Prostate gland (tissue), 2 donors: ENCODE data around the gene ARHGEF16. TPM values are rescaled to one million over a fixed set of nuclear protein-coding genes. Genes with fewer than 3 reads are reported as not detected.
A peak's percentile ranks its signal among the peaks of the same experiment; 100 is the strongest.

Experiments used
- DNase-seq: peaks from one replicate; pipeline ENCODE4 v3.0.0-alpha.2; 2019; ENCODE audit warnings: low spot score
- H3K27ac ChIP-seq, 2 donors: fragments of 200-600 bp; sonication (generic); 2 replicates each; pipeline ENCODE4 v1.5.1; 2017 to 2019
- H3K27me3 ChIP-seq: fragments of 200-600 bp; sonication (generic); replicated peaks from 2 replicates; pipeline ENCODE4 v1.5.1; 2019; ENCODE audit not compliant: insufficient read depth
- H3K36me3 ChIP-seq, 2 donors: fragments of 200-600 bp; sonication (generic); 1 replicate in 1 of 2; 2 replicates in 1 of 2; pipeline versions ENCODE4 v1.5.1 to v1.8.1; 2017 to 2019
- H3K4me1 ChIP-seq: fragments of 200-600 bp; sonication (generic); replicated peaks from 2 replicates; pipeline ENCODE4 v1.5.1; 2019
- H3K4me3 ChIP-seq, 2 donors: fragments of 200-600 bp; sonication (generic); 2 replicates each; pipeline ENCODE4 v1.5.1; 2017 to 2019
- H3K9me3 ChIP-seq: fragments of 200-600 bp; sonication (generic); 2 replicates; pipeline ENCODE4 v1.5.1; 2017
- POLR2A ChIP-seq: fragments of 450-650 bp; IDR thresholded peaks from one replicate; pipeline ENCODE4 v1.6.1; 2016; ENCODE audit warnings: antibody characterized with exemption, mild to moderate bottlenecking
- POLR2AphosphoS5 ChIP-seq: sonication (generic); formaldehyde crosslinking; IDR thresholded peaks from one replicate; pipeline ENCODE4 v1.6.1; 2017; ENCODE audit warnings: antibody characterized with exemption
- WGBS: methylation state at CpG from one replicate; pipeline ENCODE4 v1.1.5; 2018; 5-methylcytosine and 5-hydroxymethylcytosine counted together
- intact Hi-C: fragments of 100-400 bp; cut with DNase I; formaldehyde crosslinking; loops from one replicate; pipeline ENCODE4 v1.14.2; 2022
- total RNA-seq, 2 donors: library from RNA; depleted of rRNA; stranded (reverse); fragments of >200 nt; gene quantifications; one replicate each; pipeline ENCODE4 v1.1.0, GENCODE V29; 2016
- TF ChIP-seq, protein P1 (sequence below), 4 experiments: fragments of 200-600 bp in 2 of 4; fragments of 450-650 bp in 2 of 4; sonication (generic) in 2 of 4; IDR thresholded peaks; 1 replicate in 3 of 4; 2 replicates in 1 of 4; pipeline ENCODE4 v1.5.1; 2016 to 2019; ENCODE audit warnings: antibody characterized with exemption in 4 of 4, mild to moderate bottlenecking in 2 of 4, moderate library complexity in 2 of 4

Gene ARHGEF16
- total RNA-seq, 2 donors from 2014 or later: 25.2 to 25.4 TPM

DNA sequence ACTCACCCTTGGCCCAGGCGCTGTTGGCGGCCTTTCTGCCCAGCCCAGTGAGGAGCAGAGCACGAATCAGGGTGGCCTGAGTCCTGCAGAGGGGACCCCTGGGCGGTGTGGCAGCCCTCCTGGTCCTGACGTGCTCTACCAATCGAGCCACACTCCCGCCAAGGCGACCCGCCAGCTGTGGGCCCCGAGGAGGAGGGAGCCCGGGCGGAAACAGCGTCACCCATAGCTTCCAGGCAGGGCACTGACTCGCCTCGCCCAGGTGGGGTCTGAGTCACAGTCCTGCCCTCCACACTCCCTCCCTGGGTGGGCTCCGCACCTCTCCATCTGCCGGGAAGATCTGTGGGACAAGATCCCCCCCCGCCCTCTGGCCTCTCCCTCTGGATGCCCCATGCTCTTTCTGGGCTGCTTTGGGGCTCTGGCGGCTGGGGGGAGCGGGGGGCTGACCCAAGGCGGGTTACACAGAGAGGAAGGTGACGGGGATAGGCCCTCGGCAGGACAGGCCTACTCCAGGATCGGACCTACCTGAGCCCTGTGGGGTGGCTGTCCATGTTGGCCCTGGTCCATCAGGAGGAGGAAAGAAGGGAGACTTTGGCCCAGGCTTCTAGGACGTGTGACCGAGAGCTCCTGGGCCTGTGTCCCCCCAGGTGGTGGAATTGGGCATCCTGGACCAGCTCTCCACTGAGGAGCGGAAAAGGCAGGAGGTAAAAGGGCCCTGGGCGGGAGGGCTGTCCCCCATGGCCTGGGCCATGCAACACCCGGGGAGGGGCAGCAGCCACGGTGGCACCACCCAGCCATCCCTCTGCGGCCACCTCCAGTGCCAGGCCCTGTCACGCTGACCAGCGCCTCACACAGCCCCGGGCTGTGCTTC lies 14.0 kb downstream of the ARHGEF16 start:
- no peaks in the 10 kb centered on the region for H3K9me3 ChIP-seq
- DNase-seq: no peak
- WGBS: 79% methylated on average over 33 of the region's 34 CpGs
- H3K27ac ChIP-seq: no peak overlapping the region
- no peak for TF ChIP-seq POLR2A
- TF ChIP-seq, protein P1, sequence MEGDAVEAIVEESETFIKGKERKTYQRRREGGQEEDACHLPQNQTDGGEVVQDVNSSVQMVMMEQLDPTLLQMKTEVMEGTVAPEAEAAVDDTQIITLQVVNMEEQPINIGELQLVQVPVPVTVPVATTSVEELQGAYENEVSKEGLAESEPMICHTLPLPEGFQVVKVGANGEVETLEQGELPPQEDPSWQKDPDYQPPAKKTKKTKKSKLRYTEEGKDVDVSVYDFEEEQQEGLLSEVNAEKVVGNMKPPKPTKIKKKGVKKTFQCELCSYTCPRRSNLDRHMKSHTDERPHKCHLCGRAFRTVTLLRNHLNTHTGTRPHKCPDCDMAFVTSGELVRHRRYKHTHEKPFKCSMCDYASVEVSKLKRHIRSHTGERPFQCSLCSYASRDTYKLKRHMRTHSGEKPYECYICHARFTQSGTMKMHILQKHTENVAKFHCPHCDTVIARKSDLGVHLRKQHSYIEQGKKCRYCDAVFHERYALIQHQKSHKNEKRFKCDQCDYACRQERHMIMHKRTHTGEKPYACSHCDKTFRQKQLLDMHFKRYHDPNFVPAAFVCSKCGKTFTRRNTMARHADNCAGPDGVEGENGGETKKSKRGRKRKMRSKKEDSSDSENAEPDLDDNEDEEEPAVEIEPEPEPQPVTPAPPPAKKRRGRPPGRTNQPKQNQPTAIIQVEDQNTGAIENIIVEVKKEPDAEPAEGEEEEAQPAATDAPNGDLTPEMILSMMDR (IDR thresholded peaks at IDR 0.05): no peak
- TF ChIP-seq POLR2AphosphoS5: no peak
- no peaks in the 10 kb centered on the region for H3K27me3 ChIP-seq
- no peak overlapping the region for H3K4me3 ChIP-seq
- intact Hi-C loops: no loop called here
- H3K4me1 ChIP-seq: no peaks in the 10 kb centered on the region
- H3K36me3 ChIP-seq: no peaks in the 10 kb centered on the region

DNA sequence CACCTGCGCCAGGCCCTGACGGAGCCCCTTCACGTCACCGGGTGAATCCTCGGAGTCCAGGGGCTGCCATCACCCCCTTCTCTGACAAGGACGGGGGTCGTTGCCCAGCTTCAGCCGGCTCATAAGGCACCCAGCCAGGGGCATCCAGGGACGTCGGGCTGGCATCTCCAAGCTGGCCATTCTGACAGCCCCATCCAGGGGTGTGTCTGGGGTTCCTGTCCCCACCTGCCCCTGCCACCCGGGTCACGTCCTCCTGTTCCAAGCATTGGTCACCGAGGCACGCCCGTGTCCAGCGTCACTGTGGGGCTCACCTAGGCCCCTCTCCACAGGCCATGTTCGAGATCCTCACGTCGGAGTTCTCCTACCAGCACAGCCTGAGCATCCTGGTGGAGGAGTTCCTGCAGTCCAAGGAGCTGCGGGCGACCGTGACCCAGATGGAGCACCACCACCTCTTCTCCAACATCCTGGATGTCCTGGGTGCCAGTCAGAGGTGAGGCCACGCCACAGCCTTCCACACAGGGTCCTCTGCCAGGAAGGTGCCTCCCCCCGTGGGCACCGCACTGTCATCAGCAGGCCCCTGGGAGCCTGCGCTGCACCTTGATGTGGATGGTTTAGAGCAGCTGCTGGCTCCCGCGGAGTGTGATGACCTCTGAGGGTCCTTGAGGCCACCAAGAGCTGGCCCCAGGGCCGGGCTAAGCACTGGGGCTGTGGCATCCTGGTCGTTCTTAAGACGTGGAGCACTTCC lies 14.8 kb downstream of the ARHGEF16 start:
- H3K4me1 ChIP-seq: no peaks in the 10 kb centered on the region
- no peak for DNase-seq
- no peaks in the 10 kb centered on the region for H3K36me3 ChIP-seq
- intact Hi-C loops: no loop called here
- no peak overlapping the region for H3K4me3 ChIP-seq
- H3K9me3 ChIP-seq: no peaks in the 10 kb centered on the region
- no peak overlapping the region for H3K27ac ChIP-seq
- no peaks in the 10 kb centered on the region for H3K27me3 ChIP-seq
- TF ChIP-seq POLR2A: no peak
- TF ChIP-seq POLR2AphosphoS5: no peak
- TF ChIP-seq, protein P1 (IDR thresholded peaks at IDR 0.05): no peak
- 89% methylated on average over 21 of the region's 31 CpGs for WGBS

DNA sequence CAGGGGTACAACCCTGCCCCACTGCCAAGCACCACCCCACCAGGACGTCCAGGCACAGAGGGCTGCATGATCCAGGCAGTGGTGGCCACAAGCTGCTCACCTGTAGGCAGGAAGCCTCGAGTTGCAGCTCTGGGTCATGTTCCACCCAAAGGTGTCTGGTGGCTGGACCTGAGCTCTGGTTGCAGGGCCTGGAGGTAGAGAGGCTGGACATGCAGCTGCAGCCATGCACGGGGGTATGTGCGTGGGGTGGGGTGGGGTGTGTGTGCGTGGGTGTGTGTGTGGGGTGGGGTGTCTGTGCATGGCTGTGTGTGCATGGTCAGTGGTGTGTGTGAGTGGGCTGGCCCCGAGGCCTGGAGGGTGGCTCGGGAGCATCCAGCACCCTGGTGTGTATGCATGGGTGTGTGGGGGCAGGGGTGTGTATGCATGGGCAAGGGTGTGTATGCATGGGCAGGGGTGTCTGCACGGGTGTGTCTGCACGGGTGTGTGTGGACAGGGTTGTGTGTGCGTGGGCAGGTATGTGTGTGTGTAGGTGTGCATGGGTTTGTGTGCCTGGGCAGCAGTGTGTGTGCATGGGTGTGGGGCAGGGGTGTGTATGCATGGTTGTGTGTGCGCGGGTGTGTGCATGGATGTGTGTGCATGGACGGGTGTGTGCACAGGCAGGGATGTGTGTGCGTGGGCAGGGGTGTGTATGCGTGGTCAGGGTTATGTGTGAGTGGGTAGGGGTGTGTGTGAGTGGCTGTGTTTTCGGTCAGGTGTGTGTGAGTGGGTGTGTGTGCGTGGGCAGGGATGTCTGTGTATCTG lies 15.6 kb downstream of the ARHGEF16 start:
- WGBS: 90% methylated on average over 17 of the region's 17 CpGs
- intact Hi-C loops: no loop called here

DNA sequence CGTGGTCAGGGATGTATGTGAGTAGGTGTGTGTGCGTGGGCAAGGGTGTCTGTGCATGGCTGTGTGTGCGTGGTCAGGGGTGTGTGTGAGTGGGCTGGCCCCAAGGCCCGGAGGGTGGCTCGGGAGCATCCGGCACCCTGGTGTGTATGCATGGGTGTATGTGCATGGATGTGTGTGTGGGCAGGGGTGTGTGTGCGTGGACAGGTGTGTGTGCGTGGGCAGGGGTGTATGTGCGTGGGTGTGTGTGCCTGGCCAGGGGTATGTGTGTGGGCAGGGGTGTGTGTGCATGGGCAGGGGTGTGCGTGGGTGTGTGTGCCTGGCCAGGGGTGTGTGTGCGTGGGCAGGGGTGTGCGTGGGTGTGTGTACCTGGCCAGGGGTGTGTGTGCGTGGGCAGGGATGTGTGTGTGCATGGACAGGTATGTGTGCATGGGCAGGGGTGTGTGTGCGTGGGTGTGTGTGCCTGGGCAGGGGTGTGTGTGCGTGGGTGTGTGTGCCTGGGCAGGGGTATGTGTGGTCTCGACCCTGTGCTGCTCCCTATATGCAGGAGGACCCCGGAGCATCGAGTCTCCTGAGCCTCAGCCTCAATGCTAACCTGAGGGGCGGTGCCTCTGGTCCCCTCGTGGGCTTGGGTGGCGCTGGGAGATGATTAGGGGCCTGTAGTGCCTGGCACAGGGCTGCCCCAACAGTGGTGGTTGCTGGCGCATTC lies 16.3 kb downstream of the ARHGEF16 start:
- H3K4me3 ChIP-seq: no peak overlapping the region
- no peak for TF ChIP-seq POLR2AphosphoS5
- TF ChIP-seq, protein P1 (IDR thresholded peaks at IDR 0.05): no peak
- no peak for TF ChIP-seq POLR2A
- no peaks in the 10 kb centered on the region for H3K9me3 ChIP-seq
- H3K27ac ChIP-seq: peak overlapping the region in 1 of 2 donors; percentile 46
- DNase-seq: no peak
- WGBS: 83% methylated on average over 22 of the region's 22 CpGs
- intact Hi-C loops: no loop called here
- no peaks in the 10 kb centered on the region for H3K36me3 ChIP-seq
- H3K4me1 ChIP-seq: no peaks in the 10 kb centered on the region
- H3K27me3 ChIP-seq: no peaks in the 10 kb centered on the region

More for the DNA sequence above, 15.6 kb downstream of the ARHGEF16 start:
- Histone ChIP-seq H3K27me3 (no peaks in the 10 kb centered on the region), H3K9me3 (no peaks in the 10 kb centered on the region), H3K4me1 (no peaks in the 10 kb centered on the region), H3K4me3 (no peak overlapping the region), H3K36me3 (no peaks in the 10 kb centered on the region), H3K27ac (no peak overlapping the region)
- TF ChIP-seq, protein P1 (IDR thresholded peaks at IDR 0.05): no peak
- TF ChIP-seq POLR2A (no peak), POLR2AphosphoS5 (no peak)
- DNase-seq: no peak
